HepG2 (cell line): ENCODE results near the gene TPM2. TPM values are rescaled to one million over a fixed set of nuclear protein-coding genes. Genes with fewer than 3 reads are reported as not detected.

Experiments used
- ATF6 ChIP-seq: sonication (generic); formaldehyde crosslinking; conservative IDR thresholded peaks from 2 replicates; pipeline ENCODE4 v1.4.0; 2020; ENCODE audit warnings: missing genetic modification reagents
- CHCHD3 ChIP-seq: sonication (generic); formaldehyde crosslinking; IDR thresholded peaks from 2 replicates; pipeline ENCODE4 v1.8.0; 2022; ENCODE audit warnings: mild to moderate bottlenecking, missing genetic modification reagents, moderate library complexity
- CHD2 ChIP-seq: IDR thresholded peaks from 2 replicates; pipeline ENCODE4 v1.6.1; 2011; ENCODE audit warnings: low read depth, low read length, improper control_type of control experiment
- DPF2 ChIP-seq: sonication (generic); formaldehyde crosslinking; IDR thresholded peaks from 2 replicates; pipeline ENCODE4 v1.4.0; 2020; ENCODE audit warnings: mild to moderate bottlenecking, low read depth, missing genetic modification reagents, borderline replicate concordance
- FOXA3 ChIP-seq: IDR thresholded peaks from 2 replicates; pipeline ENCODE4 v1.6.1; 2016; ENCODE audit warnings: missing genetic modification reagents, missing compliant biosample characterization
- HIVEP1 ChIP-seq: sonication (generic); formaldehyde crosslinking; IDR thresholded peaks from 2 replicates; pipeline ENCODE4 v1.4.0; 2020; ENCODE audit warnings: mild to moderate bottlenecking, missing genetic modification reagents
- HOMEZ ChIP-seq: IDR thresholded peaks from 2 replicates; pipeline ENCODE4 v1.6.1; 2016; ENCODE audit warnings: low read depth
- MNT ChIP-seq: fragments of 450-650 bp; IDR thresholded peaks from 2 replicates; pipeline ENCODE4 v1.6.1; 2016
- NCOA5 ChIP-seq: sonication (generic); formaldehyde crosslinking; IDR thresholded peaks from 2 replicates; pipeline ENCODE4 v1.4.0; 2020; ENCODE audit warnings: missing genetic modification reagents
- RCOR2 ChIP-seq: IDR thresholded peaks from 2 replicates; pipeline ENCODE4 v1.6.1; 2016; ENCODE audit warnings: missing biosample characterization, missing genetic modification reagents
- SAP130 ChIP-seq: IDR thresholded peaks from 2 replicates; pipeline ENCODE4 v1.6.1; 2016; ENCODE audit warnings: low read depth
- TCF7L2 ChIP-seq: IDR thresholded peaks from 2 replicates; pipeline ENCODE4 v1.6.1; 2011; ENCODE audit warnings: mild to moderate bottlenecking, low read depth, low read length, moderate library complexity
- ZMAT3 ChIP-seq: sonication (generic); formaldehyde crosslinking; conservative IDR thresholded peaks from 2 replicates; pipeline ENCODE4 v1.7.0; 2021; ENCODE audit warnings: missing genetic modification reagents
- ZNF503 ChIP-seq: sonication (generic); formaldehyde crosslinking; IDR thresholded peaks from 2 replicates; pipeline ENCODE4 v1.4.0; 2020; ENCODE audit warnings: missing genetic modification reagents
- ZNF660 ChIP-seq: sonication (generic); formaldehyde crosslinking; IDR thresholded peaks from 2 replicates; pipeline ENCODE4 v1.5.1; 2020; ENCODE audit warnings: mild to moderate bottlenecking, low read depth, missing genetic modification reagents, borderline replicate concordance
- ZNF775 ChIP-seq: sonication (generic); formaldehyde crosslinking; IDR thresholded peaks from 2 replicates; pipeline ENCODE4 v1.4.0; 2020; ENCODE audit warnings: missing genetic modification reagents, mild to moderate bottlenecking, moderate library complexity, borderline replicate concordance
- ZNF800 ChIP-seq: sonication (generic); formaldehyde crosslinking; IDR thresholded peaks from 2 replicates; pipeline ENCODE4 v1.4.0; 2020; ENCODE audit warnings: missing genetic modification reagents
- ZNF816 ChIP-seq: sonication (generic); formaldehyde crosslinking; IDR thresholded peaks from 2 replicates; pipeline ENCODE4 v1.8.0; 2022; ENCODE audit warnings: missing genetic modification reagents, mild to moderate bottlenecking, borderline replicate concordance
- polyA plus RNA-seq, 8 experiments: library from polyadenylated mRNA; depleted of rRNA in 3 of 8; stranded (reverse) in 7 of 8; unstranded in 1 of 8; fragments of >200 nt; fragmentation: Illumina TruSeq in 4 of 8; extraction: Trizol in 4 of 8; gene quantifications; 2 replicates each; pipeline versions ENCODE4 v1.2.1 to v1.2.3, GENCODE V29; 2011 to 2016; ENCODE audit warnings: low read depth in 4 of 8, missing spikeins in 1 of 8, mixed read lengths in 1 of 8; ENCODE audit not compliant: insufficient read depth in 1 of 8
- total RNA-seq, 5 experiments: library from RNA; depleted of rRNA; stranded (reverse); fragments of >200 nt; fragmentation: Illumina TruSeq; extraction: Trizol; gene quantifications; 2 replicates each; pipeline ENCODE4 v1.2.3, GENCODE V29; 2016; ENCODE audit warnings: low read depth in 1 of 5

Gene TPM2
- total and polyA plus RNA-seq, 2 of the 13 experiments (the other 11 are each of a cell fraction or from before 2014, with no cell fraction given), result 3.1 to 10.7 TPM

GRCh38 chr9:35646533-35647265 is 43.0 kb downstream of the TPM2 start (continued):
- TF ChIP-seq ATF6, result no peak
- TF ChIP-seq TCF7L2, result no peak
- no peak for TF ChIP-seq CHD2
- no peak for TF ChIP-seq HOMEZ (CRISPR knock-in tag)
- TF ChIP-seq ZNF816 (CRISPR knock-in tag), result 0 out of 2 replicates have a peak, but pooled peaks have one; percentile 60
- peak; percentile 77; the same call in 1 of the 2 replicates for TF ChIP-seq ZNF503 (CRISPR knock-in tag)
- TF ChIP-seq ZNF660, result no peak
- TF ChIP-seq RCOR2 (CRISPR knock-in tag), result no peak
- peak; percentile 80; the same call in 1 of the 2 replicates for TF ChIP-seq ZMAT3 (CRISPR knock-in tag)
- TF ChIP-seq DPF2 (CRISPR knock-in tag), result no peak
- no peak for TF ChIP-seq CHCHD3 (CRISPR knock-in tag)
- peak; percentile 11; the same call in 1 of the 2 replicates for TF ChIP-seq ZNF800 (CRISPR knock-in tag)
- TF ChIP-seq MNT, result no peak
- TF ChIP-seq ZNF775 (CRISPR knock-in tag), result no peak
- peak; percentile 40; the same call in 1 of the 2 replicates for TF ChIP-seq HIVEP1
- TF ChIP-seq FOXA3 (CRISPR knock-in tag), result no peak; the same call in 1 of the 2 replicates
- peak; percentile 68; the same call in 1 of the 2 replicates for TF ChIP-seq SAP130 (CRISPR knock-in tag)
- no peak for TF ChIP-seq NCOA5
